GM21390 (cell line): ENCODE results near the gene IFNA10.
A peak's percentile ranks its signal among the peaks of the same experiment; 100 is the strongest.
"Not testable (repeated sequence)": the region's sequence is repeated elsewhere in the genome, so short reads cannot be mapped to it uniquely, and the experiment has no call there.

ENCODE experiments used
- ATAC-seq: cut with Tn5 transposase; IDR thresholded peaks from one replicate; pipeline ENCODE4 v1.9.1; 2021; ENCODE audit not compliant: unreplicated experiment

Gene IFNA10

GRCh38 chr9:21207043-21207442 is at the start of gene IFNA10:
Gene IFNA10 (minus strand): TSS chr9:21207143. CDS start chr9:21207097, 46 bp downstream.
- not testable (repeated sequence) for ATAC-seq

GRCh38 chr9:21255538-21256212 is 48.7 kb upstream of the IFNA10 start:
- no peak for ATAC-seq

GRCh38 chr9:21252721-21253547 is 46.0 kb upstream of the IFNA10 start:
- peak; percentile 78 for ATAC-seq

- no peak for ATAC-seq
Observed at GRCh38 chr9:21251638-21252037, 44.7 kb upstream of the IFNA10 start.

- no peak for ATAC-seq
Observed at GRCh38 chr9:21251190-21251589, 44.2 kb upstream of the IFNA10 start.

- ATAC-seq: no peak
Observed at GRCh38 chr9:21244836-21245235, 37.9 kb upstream of the IFNA10 start.

- ATAC-seq: no peak
Observed at GRCh38 chr9:21239911-21240310, 33.0 kb upstream of the IFNA10 start, which contains the start of gene IFNA14. Gene IFNA14 (minus strand): TSS chr9:21240005. CDS start chr9:21239935, 70 bp downstream.

GRCh38 chr9:21236360-21236714 is 29.4 kb upstream of the IFNA10 start:
- ATAC-seq: not testable (repeated sequence)

GRCh38 chr9:21235468-21236359 is 28.8 kb upstream of the IFNA10 start:
- peak; percentile 74 for ATAC-seq

GRCh38 chr9:21234153-21234687 is 27.3 kb upstream of the IFNA10 start:
- ATAC-seq: no peak

GRCh38 chr9:21233258-21233657 is 26.3 kb upstream of the IFNA10 start:
- ATAC-seq: no peak

GRCh38 chr9:21228122-21228521 is 21.2 kb upstream of the IFNA10 start, which contains the start of gene IFNA17:
Gene IFNA17 (minus strand): TSS chr9:21228222. CDS start chr9:21228173, 49 bp downstream.
- ATAC-seq: no peak

- ATAC-seq: not testable (repeated sequence)
Observed at GRCh38 chr9:21217211-21217610, 10.3 kb upstream of the IFNA10 start, which contains the start of gene IFNA16. Gene IFNA16 (minus strand): TSS chr9:21217311. CDS start chr9:21217305, 6 bp downstream.

- peak; percentile 82 for ATAC-seq
Observed at GRCh38 chr9:21213411-21214326, 6.7 kb upstream of the IFNA10 start.

GRCh38 chr9:21212160-21212559 is 5.2 kb upstream of the IFNA10 start:
- not testable (repeated sequence) for ATAC-seq

GRCh38 chr9:21210782-21211181 is 3.8 kb upstream of the IFNA10 start:
- ATAC-seq: not testable (repeated sequence)

- no peak for ATAC-seq
Observed at GRCh38 chr9:21210311-21210710, 3.4 kb upstream of the IFNA10 start.

- no peak for ATAC-seq
Observed at GRCh38 chr9:21205204-21205603, 1.7 kb downstream of the IFNA10 start.

- ATAC-seq: not testable (repeated sequence)
Observed at GRCh38 chr9:21202105-21202504, 4.8 kb downstream of the IFNA10 start, which contains the start of gene IFNA7. Gene IFNA7 (minus strand): TSS chr9:21202205. CDS start chr9:21202165, 40 bp downstream.
